ENCODE data around the gene ADGRG1. TPM values are rescaled to one million over a fixed set of nuclear protein-coding genes. Genes with fewer than 3 reads are reported as not detected.
"Not testable (repeated sequence)": the region's sequence is repeated elsewhere in the genome, so short reads cannot be mapped to it uniquely, and the experiment has no call there.

The ADGRG1 gene
- total RNA-seq, 1 experiment from 2014 or later = 10.2 TPM

- H3K9me3 Mint-ChIP-seq (ENCODE audit: unreplicated experiment) = no peaks in the 10 kb centered on the region
- no peak overlapping the region for H3K27ac Mint-ChIP-seq (ENCODE audit: low read depth, unreplicated experiment)
- H3K36me3 Mint-ChIP-seq (ENCODE audit: insufficient read depth, unreplicated experiment) = no peaks in the 10 kb centered on the region
- CTCF ChIA-PET = interaction anchor here (0.7 to 6.3 kb wide), 10 partner anchors 10 to 1841 kb away, joined by 3 to 72 read pairs (median 3); no protein-coding TSS in a partner anchor
- no peaks in the 10 kb centered on the region for H3K27me3 Mint-ChIP-seq (ENCODE audit: insufficient read depth, unreplicated experiment)
- DNase-seq (ENCODE audit: unreplicated experiment) = no peak
- peaks cover 14% of the 10 kb centered on the region for H3K4me1 Mint-ChIP-seq (ENCODE audit: insufficient read depth, unreplicated experiment)
- intact Hi-C loops (cut with micrococcal nuclease) = loop anchor here (5.0 kb wide), 1 partner anchor 145 kb away; the partner anchor contains the start of gene KATNB1
- POLR2A ChIA-PET = no interaction called here
- no TSS peak for BruUV-seq (replicated peaks)
- H3K4me3 Mint-ChIP-seq (ENCODE audit: unreplicated experiment) = no peak overlapping the region
- TF ChIP-seq CTCF (IDR thresholded peaks at IDR 0.05; ENCODE audit: unreplicated experiment) = no peak
Measured at GRCh38 chr16:57592591-57593003, 35.8 kb upstream of the ADGRG1 start.

GRCh38 chr16:57593021-57593420 lies 35.4 kb upstream of the ADGRG1 start:
- intact Hi-C loops (cut with micrococcal nuclease) = loop anchor here (5.0 kb wide), 1 partner anchor 144 kb away; the partner anchor contains the start of gene KATNB1
- Mint-ChIP-seq H3K36me3 (ENCODE audit: insufficient read depth, unreplicated experiment) (no peaks in the 10 kb centered on the region), H3K27ac (ENCODE audit: low read depth, unreplicated experiment) (no peak overlapping the region), H3K27me3 (ENCODE audit: insufficient read depth, unreplicated experiment) (no peaks in the 10 kb centered on the region), H3K9me3 (ENCODE audit: unreplicated experiment) (peaks cover under 1% of the 10 kb centered on the region), H3K4me1 (ENCODE audit: insufficient read depth, unreplicated experiment) (peaks cover 14% of the 10 kb centered on the region), H3K4me3 (ENCODE audit: unreplicated experiment) (no peak overlapping the region)
- no peak for DNase-seq (ENCODE audit: unreplicated experiment)
- ChIA-PET POLR2A (no interaction called here), CTCF (interaction anchor here (0.7 to 6.3 kb wide), 9 partner anchors 11 to 163 kb away, joined by 3 to 72 read pairs (median 3); no protein-coding TSS in a partner anchor)
- no TSS peak for BruUV-seq (replicated peaks)
- TF ChIP-seq CTCF (IDR thresholded peaks at IDR 0.05; ENCODE audit: unreplicated experiment) = no peak

GRCh38 chr16:57593990-57594389 lies 34.4 kb upstream of the ADGRG1 start:
- H3K9me3 Mint-ChIP-seq (ENCODE audit: unreplicated experiment) = peaks cover 8% of the 10 kb centered on the region
- no peak for DNase-seq (ENCODE audit: unreplicated experiment)
- no peak overlapping the region for H3K27ac Mint-ChIP-seq (ENCODE audit: low read depth, unreplicated experiment)
- no peaks in the 10 kb centered on the region for H3K27me3 Mint-ChIP-seq (ENCODE audit: insufficient read depth, unreplicated experiment)
- no TSS peak for BruUV-seq (replicated peaks)
- no peak overlapping the region for H3K4me3 Mint-ChIP-seq (ENCODE audit: unreplicated experiment)
- peaks cover 14% of the 10 kb centered on the region for H3K4me1 Mint-ChIP-seq (ENCODE audit: insufficient read depth, unreplicated experiment)
- no peak for TF ChIP-seq CTCF (IDR thresholded peaks at IDR 0.05; ENCODE audit: unreplicated experiment)
- ChIA-PET CTCF (interaction anchor here (1.0 to 6.3 kb wide), 4 partner anchors 11 to 55 kb away, joined by 3 to 72 read pairs (median 6); no protein-coding TSS in a partner anchor), POLR2A (no interaction called here)
- intact Hi-C loops (cut with micrococcal nuclease) = loop anchor here (5.0 kb wide), 1 partner anchor 143 kb away; the partner anchor contains the start of gene KATNB1
- H3K36me3 Mint-ChIP-seq (ENCODE audit: insufficient read depth, unreplicated experiment) = peaks cover 4% of the 10 kb centered on the region

- Mint-ChIP-seq H3K4me3 (ENCODE audit: unreplicated experiment) (no peak overlapping the region), H3K27ac (ENCODE audit: low read depth, unreplicated experiment) (no peak overlapping the region), H3K36me3 (ENCODE audit: insufficient read depth, unreplicated experiment) (peaks cover 4% of the 10 kb centered on the region), H3K9me3 (ENCODE audit: unreplicated experiment) (peaks cover 8% of the 10 kb centered on the region), H3K4me1 (ENCODE audit: insufficient read depth, unreplicated experiment) (peaks cover 14% of the 10 kb centered on the region), H3K27me3 (ENCODE audit: insufficient read depth, unreplicated experiment) (no peaks in the 10 kb centered on the region)
- POLR2A ChIA-PET = interaction anchor here (1.4 kb wide), 1 partner anchor 141 kb away, joined by 3 read pairs; no protein-coding TSS in a partner anchor
- BruUV-seq (replicated peaks) = no TSS peak
- TF ChIP-seq CTCF (IDR thresholded peaks at IDR 0.05; ENCODE audit: unreplicated experiment) = no peak
- no peak for DNase-seq (ENCODE audit: unreplicated experiment)
- CTCF ChIA-PET = interaction anchor here (0.7 to 6.3 kb wide), 7 partner anchors 14 to 385 kb away, joined by 3 to 72 read pairs (median 5); no protein-coding TSS in a partner anchor
- intact Hi-C loops (cut with micrococcal nuclease) = loop anchor here (5.0 kb wide), 1 partner anchor 143 kb away; the partner anchor contains the start of gene KATNB1
Measured at GRCh38 chr16:57594531-57595031, 33.8 kb upstream of the ADGRG1 start.

GRCh38 chr16:57596234-57596633 lies 32.2 kb upstream of the ADGRG1 start:
- POLR2A ChIA-PET; H3K9me3 Mint-ChIP-seq (ENCODE audit: unreplicated experiment); H3K36me3 Mint-ChIP-seq (ENCODE audit: insufficient read depth, unreplicated experiment); DNase-seq (ENCODE audit: unreplicated experiment); H3K27ac Mint-ChIP-seq (ENCODE audit: low read depth, unreplicated experiment); intact Hi-C loops (cut with micrococcal nuclease); H3K27me3 Mint-ChIP-seq (ENCODE audit: insufficient read depth, unreplicated experiment); H3K4me3 Mint-ChIP-seq (ENCODE audit: unreplicated experiment); H3K4me1 Mint-ChIP-seq (ENCODE audit: insufficient read depth, unreplicated experiment); BruUV-seq (replicated peaks): not testable (repeated sequence)
- CTCF ChIA-PET = interaction anchor here (1.8 kb wide), 1 partner anchor 54 kb away, joined by 7 read pairs; no protein-coding TSS in a partner anchor
